WTC11 (cell line): ENCODE measurements around the gene ABRAXAS1. TPM values are rescaled to one million over a fixed set of nuclear protein-coding genes. Genes with fewer than 3 reads are reported as not detected.
A peak's percentile ranks its signal among the peaks of the same experiment; 100 is the strongest.
"Not testable (repeated sequence)": the region's sequence is repeated elsewhere in the genome, so short reads cannot be mapped to it uniquely, and the experiment has no call there.

Experiments
- ATAC-seq: fragments of 200-7000 bp; cut with Tn5 transposase; 2 replicates; pipeline ENCODE4 v1.10.0; 2021; ENCODE audit warnings: mild to moderate bottlenecking, moderate library complexity
- CTCF ChIA-PET: fragments of 300-600 bp; sonication (Branson Sonifier 250); formaldehyde crosslinking; loops from one replicate; lab custom pipeline; 2021; ENCODE audit warnings: antibody characterized with exemption; lab: Charles Lee
- POLR2A ChIA-PET: fragments of 350-600 bp; sonication (Branson Sonifier 250); formaldehyde crosslinking; loops from one replicate; lab custom pipeline; 2021; ENCODE audit warnings: antibody characterized with exemption; lab: Charles Lee
- DNase-seq: peaks from one replicate; pipeline ENCODE4 v3.0.0; 2021; ENCODE audit warnings: low spot score
- H3K27ac Mint-ChIP-seq: 2 replicates; pipeline ENCODE4 v1.8.0; 2021; ENCODE audit warnings: mixed read lengths
- H3K27me3 Mint-ChIP-seq: 2 replicates; pipeline ENCODE4 v1.8.0; 2021; ENCODE audit warnings: low read depth, mild to moderate bottlenecking, moderate library complexity, mixed read lengths
- H3K36me3 Mint-ChIP-seq: 2 replicates; pipeline ENCODE4 v1.8.0; 2021; ENCODE audit warnings: mixed read lengths
- H3K4me1 Mint-ChIP-seq: 2 replicates; pipeline ENCODE4 v1.8.0; 2022; ENCODE audit warnings: mixed read lengths
- H3K4me3 Mint-ChIP-seq: 2 replicates; pipeline ENCODE4 v1.8.0; 2021; ENCODE audit warnings: mild to moderate bottlenecking, moderate library complexity, mixed read lengths
- H3K9me3 Mint-ChIP-seq: 2 replicates; pipeline ENCODE4 v1.8.0; 2021; ENCODE audit warnings: mixed read lengths
- ATF3 ChIP-seq: sonication (generic); formaldehyde crosslinking; conservative IDR thresholded peaks from 2 replicates; pipeline ENCODE4 v1.8.1; 2022; ENCODE audit warnings: mild to moderate bottlenecking, missing genetic modification reagents
- CTCF ChIP-seq: fragments of 200-600 bp; IDR thresholded peaks from 2 replicates; pipeline ENCODE4 v1.8.0; 2022; ENCODE audit warnings: antibody characterized with exemption
- JUN ChIP-seq: sonication (generic); formaldehyde crosslinking; IDR thresholded peaks from 2 replicates; pipeline ENCODE4 v1.8.0; 2023; ENCODE audit warnings: mild to moderate bottlenecking, missing genetic modification reagents
- MYBL2 ChIP-seq: sonication (generic); formaldehyde crosslinking; IDR thresholded peaks from 2 replicates; pipeline ENCODE4 v1.8.1; 2023; ENCODE audit warnings: mild to moderate bottlenecking, moderate library complexity, missing genetic modification reagents
- NR1H2 ChIP-seq: sonication (generic); formaldehyde crosslinking; IDR thresholded peaks from 2 replicates; pipeline ENCODE4 v1.9.0; 2021; ENCODE audit warnings: mild to moderate bottlenecking, moderate library complexity, missing genetic modification reagents
- NR2C2 ChIP-seq: sonication (generic); formaldehyde crosslinking; IDR thresholded peaks from 2 replicates; pipeline ENCODE4 v1.8.0; 2022; ENCODE audit warnings: mild to moderate bottlenecking, missing genetic modification reagents
- NR3C1 ChIP-seq: sonication (generic); formaldehyde crosslinking; conservative IDR thresholded peaks from 2 replicates; pipeline ENCODE4 v1.8.1; 2023; ENCODE audit warnings: low read depth, mild to moderate bottlenecking, missing genetic modification reagents
- PRDM15 ChIP-seq: sonication (generic); formaldehyde crosslinking; IDR thresholded peaks from 2 replicates; pipeline ENCODE4 v1.8.0; 2022; ENCODE audit warnings: missing genetic modification reagents
- TCF7 ChIP-seq: sonication (generic); formaldehyde crosslinking; IDR thresholded peaks from 2 replicates; pipeline ENCODE4 v1.8.0; 2022; ENCODE audit warnings: mild to moderate bottlenecking, low read depth, missing genetic modification reagents, moderate library complexity
- ZNF121 ChIP-seq: sonication (generic); formaldehyde crosslinking; IDR thresholded peaks from 2 replicates; pipeline ENCODE4 v1.8.0; 2023; ENCODE audit warnings: missing genetic modification reagents
- ZNF425 ChIP-seq: fragments of 250-450 bp; sonication (Bioruptor Pico); conservative IDR thresholded peaks from 2 replicates; pipeline ENCODE4 v1.9.0; 2021; ENCODE audit warnings: mild to moderate bottlenecking
- ZNF512 ChIP-seq: sonication (generic); formaldehyde crosslinking; IDR thresholded peaks from 2 replicates; pipeline ENCODE4 v1.8.1; 2022; ENCODE audit warnings: missing genetic modification reagents, borderline replicate concordance
- total RNA-seq: library from RNA; stranded (reverse); gene quantifications from 3 replicates; pipeline ENCODE4 v1.2.3, GENCODE V29; 2021

The ABRAXAS1 gene
- total RNA-seq, 1 experiment from 2014 or later, result 26.3 TPM

- CTCF ChIA-PET, result interaction anchor here (2.0 kb wide), 1 partner anchor 11 kb away, joined by 10 read pairs; no protein-coding TSS in a partner anchor
- Mint-ChIP-seq H3K4me3 (no peak overlapping the region), H3K4me1 (no peaks in the 10 kb centered on the region), H3K27ac (no peak overlapping the region), H3K9me3 (no peaks in the 10 kb centered on the region), H3K27me3 (no peaks in the 10 kb centered on the region; the same call in 1 of the 2 replicates), H3K36me3 (no peaks in the 10 kb centered on the region)
- 0 out of 2 replicates have a peak, but pooled peaks have one; percentile 22 for TF ChIP-seq ZNF512 (CRISPR knock-in tag)
- TF ChIP-seq JUN (CRISPR knock-in tag), result no peak
- no peak for TF ChIP-seq ATF3 (CRISPR knock-in tag)
- ATAC-seq (no peak), DNase-seq (no peak)
- POLR2A ChIA-PET, result no interaction called here
These were observed 13.3 kb upstream of the ABRAXAS1 start for GRCh38 chr4:83498187-83498586.

- H3K36me3 Mint-ChIP-seq, DNase-seq, CTCF ChIA-PET, H3K27me3 Mint-ChIP-seq, H3K9me3 Mint-ChIP-seq, H3K4me1 Mint-ChIP-seq, H3K27ac Mint-ChIP-seq, ATAC-seq, H3K4me3 Mint-ChIP-seq, POLR2A ChIA-PET: not testable (repeated sequence)
These were observed 11.4 kb upstream of the ABRAXAS1 start for GRCh38 chr4:83496085-83496917.

GRCh38 chr4:83490876-83491450 lies 6.1 kb upstream of the ABRAXAS1 start:
- POLR2A ChIA-PET, result no interaction called here
- Mint-ChIP-seq H3K27ac (no peak overlapping the region), H3K9me3 (no peaks in the 10 kb centered on the region), H3K27me3 (no peaks in the 10 kb centered on the region; the same call in 1 of the 2 replicates), H3K4me3 (no peak overlapping the region), H3K4me1 (no peaks in the 10 kb centered on the region), H3K36me3 (no peaks in the 10 kb centered on the region)
- CTCF ChIA-PET, result interaction anchor here (1.0 to 1.8 kb wide), 4 partner anchors 18 to 502 kb away, joined by 3 to 7 read pairs (median 3); partner anchors contain the start of gene COQ2
- TF ChIP-seq MYBL2 (CRISPR knock-in tag) (no peak), CTCF (peak; percentile 77)
- ATAC-seq (peak; percentile 62), DNase-seq (no peak)

GRCh38 chr4:83489711-83490326 lies 4.9 kb upstream of the ABRAXAS1 start:
- no peak overlapping the region for H3K4me3 Mint-ChIP-seq
- peaks cover 4% of the 10 kb centered on the region; the same call in 1 of the 2 replicates for H3K4me1 Mint-ChIP-seq
- ChIA-PET CTCF (interaction anchor here (1.0 to 1.8 kb wide), 4 partner anchors 19 to 503 kb away, joined by 3 to 7 read pairs (median 3); partner anchors contain the start of gene COQ2), POLR2A (no interaction called here)
- no peak overlapping the region for H3K27ac Mint-ChIP-seq
- no peaks in the 10 kb centered on the region for H3K9me3 Mint-ChIP-seq
- no peak for ATAC-seq
- DNase-seq, result peak; percentile 17
- no peaks in the 10 kb centered on the region; the same call in 1 of the 2 replicates for H3K27me3 Mint-ChIP-seq
- H3K36me3 Mint-ChIP-seq, result no peaks in the 10 kb centered on the region
- TF ChIP-seq ZNF121 (CRISPR knock-in tag) (no peak), PRDM15 (no peak), ZNF425 (no peak), NR3C1 (CRISPR knock-in tag) (no peak), NR1H2 (CRISPR knock-in tag) (no peak), TCF7 (no peak), NR2C2 (CRISPR knock-in tag) (no peak)
